ENCODE measurements around the gene ARID1A. TPM values are rescaled to one million over a fixed set of nuclear protein-coding genes. Genes with fewer than 3 reads are reported as not detected.

Gene ARID1A
- total RNA-seq, 2 experiments from 2014 or later = 55.2 to 123 TPM

- Histone ChIP-seq H3K4me1 (ENCODE audit: insufficient read depth, low read length, poor library complexity, severe bottlenecking) (peaks cover 54% of the 10 kb centered on the region), H3K9me3 (ENCODE audit: low read length) (no peaks in the 10 kb centered on the region), H4K20me1 (ENCODE audit: insufficient read depth, low read length) (no peaks in the 10 kb centered on the region), H3K9me2 (ENCODE audit: insufficient read depth, low read length) (no peaks in the 10 kb centered on the region), H3K79me2 (ENCODE audit: insufficient read depth, low read depth, low read length) (peaks cover 33% of the 10 kb centered on the region; the same call in 1 of the 2 replicates), H3K4me2 (ENCODE audit: low read length) (peak overlapping the region; percentile 19), H3K27ac (ENCODE audit: low read depth, low read length, poor library complexity, severe bottlenecking) (peak overlapping the region; percentile 51), H3K4me3 (ENCODE audit: low read depth, low read length, poor library complexity, severe bottlenecking) (no peak overlapping the region), H2AFZ (ENCODE audit: low read length) (no peak overlapping the region), H3K36me3 (ENCODE audit: insufficient read depth, low read length) (peaks cover 87% of the 10 kb centered on the region)
- TF ChIP-seq EZH2phosphoT487 (IDR thresholded peaks at IDR 0.05; ENCODE audit: borderline replicate concordance, low read depth, low read length) = no peak
- TF ChIP-seq, protein P1, sequence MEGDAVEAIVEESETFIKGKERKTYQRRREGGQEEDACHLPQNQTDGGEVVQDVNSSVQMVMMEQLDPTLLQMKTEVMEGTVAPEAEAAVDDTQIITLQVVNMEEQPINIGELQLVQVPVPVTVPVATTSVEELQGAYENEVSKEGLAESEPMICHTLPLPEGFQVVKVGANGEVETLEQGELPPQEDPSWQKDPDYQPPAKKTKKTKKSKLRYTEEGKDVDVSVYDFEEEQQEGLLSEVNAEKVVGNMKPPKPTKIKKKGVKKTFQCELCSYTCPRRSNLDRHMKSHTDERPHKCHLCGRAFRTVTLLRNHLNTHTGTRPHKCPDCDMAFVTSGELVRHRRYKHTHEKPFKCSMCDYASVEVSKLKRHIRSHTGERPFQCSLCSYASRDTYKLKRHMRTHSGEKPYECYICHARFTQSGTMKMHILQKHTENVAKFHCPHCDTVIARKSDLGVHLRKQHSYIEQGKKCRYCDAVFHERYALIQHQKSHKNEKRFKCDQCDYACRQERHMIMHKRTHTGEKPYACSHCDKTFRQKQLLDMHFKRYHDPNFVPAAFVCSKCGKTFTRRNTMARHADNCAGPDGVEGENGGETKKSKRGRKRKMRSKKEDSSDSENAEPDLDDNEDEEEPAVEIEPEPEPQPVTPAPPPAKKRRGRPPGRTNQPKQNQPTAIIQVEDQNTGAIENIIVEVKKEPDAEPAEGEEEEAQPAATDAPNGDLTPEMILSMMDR (conservative IDR thresholded peaks at IDR 0.05; ENCODE audit: low read length) = no peak
- no TSS peak for BruUV-seq (replicated peaks)
- POLR2A ChIA-PET = interaction anchor here (0.7 to 1.5 kb wide), 5 partner anchors 11 to 262 kb away, joined by 3 to 5 read pairs (median 4); no protein-coding TSS in a partner anchor
- CTCF ChIA-PET (ENCODE audit: unreplicated experiment) = no interaction called here
- intact Hi-C loops (cut with micrococcal nuclease; ENCODE audit: unreplicated experiment) = no loop called here
- no peak for DNase-seq (ENCODE audit: low spot score)
Observed at GRCh38 chr1:26739329-26739914, 43.6 kb downstream of the ARID1A start.

DNA sequence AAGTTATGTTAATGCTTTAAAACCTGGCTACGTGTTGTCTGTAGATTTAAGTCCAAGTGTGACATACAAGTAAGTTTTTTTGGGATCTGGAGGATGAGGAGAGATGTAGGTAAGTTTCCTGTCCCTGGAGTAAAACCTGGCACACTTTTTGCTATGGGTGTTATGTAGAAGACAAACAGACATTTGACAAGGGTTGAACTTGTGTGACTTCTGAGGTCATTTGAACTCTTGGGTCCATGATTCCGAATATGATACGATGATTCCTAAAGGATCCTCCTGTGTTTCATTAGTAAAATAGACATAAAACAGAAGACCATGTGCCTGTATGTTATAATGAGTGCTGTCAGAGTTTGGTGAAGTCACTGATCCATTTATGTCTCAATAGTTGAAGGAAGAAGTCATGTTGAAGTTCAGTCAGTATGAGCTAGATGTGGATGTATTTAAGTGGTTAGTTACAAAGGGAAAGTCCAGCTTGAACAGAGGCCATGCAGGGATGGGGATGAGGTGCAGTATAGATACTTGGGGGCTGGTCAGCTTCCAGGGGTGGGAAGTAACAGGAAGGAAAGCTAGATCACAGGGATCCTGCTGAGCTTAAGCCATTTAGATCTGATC lies 44.3 kb downstream of the ARID1A start:
- H3K4me2 ChIP-seq (ENCODE audit: low read length) = no peak overlapping the region

More for the DNA sequence above, 44.3 kb downstream of the ARID1A start:
- H2AFZ ChIP-seq (ENCODE audit: low read length) = no peak overlapping the region
- H3K9me3 ChIP-seq (ENCODE audit: low read length) = no peaks in the 10 kb centered on the region
- H3K9me2 ChIP-seq (ENCODE audit: insufficient read depth, low read length) = no peaks in the 10 kb centered on the region
- H3K79me2 ChIP-seq (ENCODE audit: insufficient read depth, low read depth, low read length) = peaks cover 34% of the 10 kb centered on the region; the same call in 1 of the 2 replicates
- TSS peak; percentile 7 for BruUV-seq (replicated peaks)
- no peak for DNase-seq (ENCODE audit: low spot score)
- H3K4me3 ChIP-seq (ENCODE audit: low read depth, low read length, poor library complexity, severe bottlenecking) = no peak overlapping the region
- intact Hi-C loops (cut with micrococcal nuclease; ENCODE audit: unreplicated experiment) = no loop called here
- peaks cover 61% of the 10 kb centered on the region for H3K4me1 ChIP-seq (ENCODE audit: insufficient read depth, low read length, poor library complexity, severe bottlenecking)
- H3K27ac ChIP-seq (ENCODE audit: low read depth, low read length, poor library complexity, severe bottlenecking) = peak overlapping the region; percentile 51
- H4K20me1 ChIP-seq (ENCODE audit: insufficient read depth, low read length) = no peaks in the 10 kb centered on the region
- no peak for TF ChIP-seq EZH2phosphoT487 (IDR thresholded peaks at IDR 0.05; ENCODE audit: borderline replicate concordance, low read depth, low read length)
- TF ChIP-seq, protein P1 (conservative IDR thresholded peaks at IDR 0.05; ENCODE audit: low read length) = no peak
- POLR2A ChIA-PET = interaction anchor here (0.7 to 1.5 kb wide), 4 partner anchors 11 to 262 kb away, joined by 3 to 5 read pairs (median 4); no protein-coding TSS in a partner anchor
- CTCF ChIA-PET (ENCODE audit: unreplicated experiment) = no interaction called here
- peaks cover 87% of the 10 kb centered on the region for H3K36me3 ChIP-seq (ENCODE audit: insufficient read depth, low read length)

Measured in OCI-LY7 (cell line).